Mesenchymal stem cell (in vitro differentiated cells and primary cell): ENCODE data around the gene MYO1E.

Source experiments
- DNase-seq: peaks from one replicate; pipeline ENCODE4 v3.0.0-alpha.2; 2013
- H2AFZ ChIP-seq: one replicate; pipeline ENCODE4 v1.6.1; 2013; ENCODE audit warnings: low read depth, mild to moderate bottlenecking, control low read depth, inconsistent platforms, low read length, moderate library complexity
- H2AK5ac ChIP-seq: 2 replicates; pipeline ENCODE4 v1.6.1; 2013; ENCODE audit warnings: low read length, moderate library complexity, mild to moderate bottlenecking, inconsistent platforms; ENCODE audit not compliant: severe bottlenecking
- H2BK120ac ChIP-seq: one replicate; pipeline ENCODE4 v1.6.1; 2013; ENCODE audit warnings: low read depth, mild to moderate bottlenecking, inconsistent platforms, low read length, moderate library complexity
- H2BK12ac ChIP-seq, 2 experiments: one replicate each; pipeline ENCODE4 v1.6.1; 2013; ENCODE audit warnings: inconsistent platforms in 2 of 2, low read length in 2 of 2, mild to moderate bottlenecking in 2 of 2, moderate library complexity in 2 of 2, control low read depth in 1 of 2
- H2BK15ac ChIP-seq: one replicate; pipeline ENCODE4 v1.6.1; 2013; ENCODE audit warnings: mild to moderate bottlenecking, low read depth, inconsistent platforms; ENCODE audit not compliant: poor library complexity, severe bottlenecking
- H2BK5ac ChIP-seq: 2 replicates; pipeline ENCODE4 v1.6.1; 2013; ENCODE audit warnings: low read depth, mild to moderate bottlenecking, low read length, control low read depth, inconsistent platforms; ENCODE audit not compliant: poor library complexity, severe bottlenecking
- H3K14ac ChIP-seq, 2 experiments: one replicate each; pipeline ENCODE4 v1.6.1; 2013; ENCODE audit warnings: inconsistent platforms in 2 of 2, low read length in 2 of 2, control low read depth in 1 of 2, mild to moderate bottlenecking in 1 of 2, moderate library complexity in 1 of 2
- H3K18ac ChIP-seq, 2 experiments: one replicate each; pipeline ENCODE4 v1.6.1; 2013; ENCODE audit warnings: inconsistent platforms in 2 of 2, low read length in 2 of 2, control low read depth in 1 of 2, low read depth in 1 of 2, mild to moderate bottlenecking in 1 of 2
- H3K23ac ChIP-seq, 2 experiments: one replicate each; pipeline ENCODE4 v1.6.1; 2013; ENCODE audit warnings: inconsistent platforms in 2 of 2, low read length in 2 of 2, mild to moderate bottlenecking in 2 of 2, moderate library complexity in 2 of 2, control low read depth in 1 of 2
- H3K27ac ChIP-seq: 2 replicates; pipeline ENCODE4 v1.5.1; 2013; ENCODE audit warnings: mild to moderate bottlenecking, moderate library complexity, low read length, control low read depth, inconsistent platforms; ENCODE audit not compliant: poor library complexity, severe bottlenecking
- H3K27me3 ChIP-seq, 2 experiments: 2 replicates each; pipeline versions ENCODE4 v1.6.1 to v1.7.0; 2013; ENCODE audit warnings: low read length in 2 of 2, mild to moderate bottlenecking in 2 of 2, moderate library complexity in 2 of 2, control low read depth in 1 of 2, inconsistent platforms in 1 of 2; ENCODE audit not compliant: control insufficient read depth in 1 of 2, insufficient read depth in 1 of 2
- H3K36me3 ChIP-seq, 2 experiments: 2 replicates each; pipeline versions ENCODE4 v1.6.1 to v1.7.0; 2013; ENCODE audit warnings: low read length in 2 of 2, control low read depth in 1 of 2, inconsistent platforms in 1 of 2, low read depth in 1 of 2, mild to moderate bottlenecking in 1 of 2; ENCODE audit not compliant: insufficient read depth in 2 of 2, control insufficient read depth in 1 of 2
- H3K4ac ChIP-seq, 2 experiments: one replicate each; pipeline ENCODE4 v1.6.1; 2013; ENCODE audit warnings: inconsistent platforms in 2 of 2, low read length in 2 of 2, mild to moderate bottlenecking in 2 of 2, moderate library complexity in 2 of 2, control low read depth in 1 of 2, low read depth in 1 of 2
- H3K4me1 ChIP-seq: 2 replicates; pipeline ENCODE4 v1.6.1; 2013; ENCODE audit warnings: low read depth, low read length, control low read depth; ENCODE audit not compliant: control insufficient read depth, insufficient read depth
- H3K4me2 ChIP-seq: 2 replicates; pipeline ENCODE4 v1.6.1; 2013; ENCODE audit warnings: low read length, mild to moderate bottlenecking, inconsistent platforms; ENCODE audit not compliant: poor library complexity, severe bottlenecking
- H3K4me3 ChIP-seq, 2 experiments: 2 replicates each; pipeline versions ENCODE4 v1.5.1 to v1.7.0; 2013; ENCODE audit warnings: low read length in 2 of 2, mild to moderate bottlenecking in 2 of 2, control low read depth in 1 of 2, low read depth in 1 of 2; ENCODE audit not compliant: insufficient read depth in 1 of 2
- H3K79me1 ChIP-seq: replicated peaks from 2 replicates; pipeline ENCODE4 v1.6.1; 2013; ENCODE audit warnings: mild to moderate bottlenecking, control low read depth, low read length, inconsistent platforms; ENCODE audit not compliant: poor library complexity, severe bottlenecking
- H3K9ac ChIP-seq: 2 replicates; pipeline ENCODE4 v1.7.0; 2013; ENCODE audit warnings: mild to moderate bottlenecking, low read length, moderate library complexity
- H3K9me3 ChIP-seq: 2 replicates; pipeline ENCODE4 v1.7.0; 2013; ENCODE audit warnings: mild to moderate bottlenecking, low read length; ENCODE audit not compliant: control insufficient read depth
- H4K8ac ChIP-seq: one replicate; pipeline ENCODE4 v1.6.1; 2013; ENCODE audit warnings: inconsistent platforms, mild to moderate bottlenecking, low read length, moderate library complexity
- H4K91ac ChIP-seq: one replicate; pipeline ENCODE4 v1.6.1; 2013; ENCODE audit warnings: mild to moderate bottlenecking, low read length, inconsistent platforms
- WGBS: methylation state at CpG from one replicate; pipeline ENCODE4 v1.1.7; 2013; ENCODE audit warnings: mixed read lengths; 5-methylcytosine and 5-hydroxymethylcytosine counted together

The MYO1E gene

GRCh38 chr15:59157840-59158700 lies 214.6 kb downstream of the MYO1E start:
- no peak overlapping the region for H3K4me3 ChIP-seq
- no peak overlapping the region for H2BK5ac ChIP-seq
- no peak overlapping the region for H2BK120ac ChIP-seq
- no peak overlapping the region for H2BK12ac ChIP-seq
- H3K36me3 ChIP-seq, result peaks cover 76 to 99% of the 10 kb centered on the region in 2 experiments
- no peak overlapping the region for H2BK15ac ChIP-seq
- no peak overlapping the region for H3K23ac ChIP-seq
- no peak overlapping the region for H3K14ac ChIP-seq
- no peaks in the 10 kb centered on the region for H3K9me3 ChIP-seq
- no peak overlapping the region for H3K4ac ChIP-seq
- no peak overlapping the region for H4K91ac ChIP-seq
- no peak overlapping the region for H3K18ac ChIP-seq
- peak overlapping the region; percentile 6 for H3K9ac ChIP-seq
- H3K27ac ChIP-seq, result no peak overlapping the region
- no peak overlapping the region for H3K4me2 ChIP-seq
- 95% methylated on average over 9 of the region's 9 CpGs for WGBS
- peaks cover 15% of the 10 kb centered on the region for H3K79me1 ChIP-seq
- no peaks in the 10 kb centered on the region for H3K27me3 ChIP-seq
- no peak overlapping the region for H2AK5ac ChIP-seq
- H2AFZ ChIP-seq, result no peak overlapping the region
- H3K4me1 ChIP-seq, result peaks cover 2% of the 10 kb centered on the region
- H4K8ac ChIP-seq, result no peak overlapping the region
- no peak for DNase-seq

GRCh38 chr15:59157396-59157795 lies 215.3 kb downstream of the MYO1E start:
- no peaks in the 10 kb centered on the region for H3K27me3 ChIP-seq
- H3K4ac ChIP-seq, result no peak overlapping the region
- H3K23ac ChIP-seq, result no peak overlapping the region
- peak overlapping the region; percentile 11 for H4K91ac ChIP-seq
- no peak overlapping the region for H2BK12ac ChIP-seq
- H3K4me3 ChIP-seq, result no peak overlapping the region
- no peak overlapping the region for H2AK5ac ChIP-seq
- H3K9me3 ChIP-seq, result no peaks in the 10 kb centered on the region
- WGBS, result 95% methylated on average over 3 of the region's 5 CpGs
- no peak overlapping the region for H3K4me2 ChIP-seq
- H2BK5ac ChIP-seq, result no peak overlapping the region
- peaks cover 2% of the 10 kb centered on the region for H3K4me1 ChIP-seq
- no peak overlapping the region for H3K14ac ChIP-seq
- peaks cover 15% of the 10 kb centered on the region for H3K79me1 ChIP-seq
- DNase-seq, result no peak
- no peak overlapping the region for H3K27ac ChIP-seq
- H2AFZ ChIP-seq, result no peak overlapping the region
- peak overlapping the region; percentile 6 for H3K9ac ChIP-seq
- H3K36me3 ChIP-seq, result peaks cover 78 to 99% of the 10 kb centered on the region in 2 experiments
- no peak overlapping the region for H2BK15ac ChIP-seq
- no peak overlapping the region for H2BK120ac ChIP-seq
- no peak overlapping the region for H3K18ac ChIP-seq
- H4K8ac ChIP-seq, result no peak overlapping the region

GRCh38 chr15:59155431-59155830 lies 217.2 kb downstream of the MYO1E start:
- no peak overlapping the region for H2AFZ ChIP-seq
- H2BK5ac ChIP-seq, result no peak overlapping the region
- H4K91ac ChIP-seq, result no peak overlapping the region
- H2BK120ac ChIP-seq, result no peak overlapping the region
- no peak overlapping the region for H2AK5ac ChIP-seq
- peaks cover 2% of the 10 kb centered on the region for H3K4me1 ChIP-seq
- H2BK12ac ChIP-seq, result no peak overlapping the region
- H3K27me3 ChIP-seq, result no peaks in the 10 kb centered on the region
- no peak overlapping the region for H3K27ac ChIP-seq
- peaks cover 11% of the 10 kb centered on the region for H3K79me1 ChIP-seq
- no peak overlapping the region for H3K4me2 ChIP-seq
- no peaks in the 10 kb centered on the region for H3K9me3 ChIP-seq
- H3K23ac ChIP-seq, result no peak overlapping the region
- H3K14ac ChIP-seq, result no peak overlapping the region
- H3K9ac ChIP-seq, result no peak overlapping the region
- H3K18ac ChIP-seq, result no peak overlapping the region
- H3K4ac ChIP-seq, result no peak overlapping the region
- WGBS, result 96% methylated on average over 4 of the region's 4 CpGs
- peaks cover 76 to 98% of the 10 kb centered on the region in 2 experiments for H3K36me3 ChIP-seq
- H2BK15ac ChIP-seq, result no peak overlapping the region
- no peak for DNase-seq
- no peak overlapping the region for H4K8ac ChIP-seq
- H3K4me3 ChIP-seq, result no peak overlapping the region

- no peak overlapping the region for H3K18ac ChIP-seq
- H3K4me1 ChIP-seq, result peaks cover 2% of the 10 kb centered on the region
- WGBS, result 96% methylated on average over 8 of the region's 8 CpGs
- H3K14ac ChIP-seq, result no peak overlapping the region
- H2BK12ac ChIP-seq, result no peak overlapping the region
- H2BK15ac ChIP-seq, result no peak overlapping the region
- no peak overlapping the region for H3K27ac ChIP-seq
- H3K4me2 ChIP-seq, result no peak overlapping the region
- H2AFZ ChIP-seq, result no peak overlapping the region
- H2BK120ac ChIP-seq, result no peak overlapping the region
- H3K79me1 ChIP-seq, result peaks cover 8% of the 10 kb centered on the region
- DNase-seq, result no peak
- no peaks in the 10 kb centered on the region for H3K9me3 ChIP-seq
- H3K9ac ChIP-seq, result no peak overlapping the region
- no peak overlapping the region for H2AK5ac ChIP-seq
- H2BK5ac ChIP-seq, result no peak overlapping the region
- H4K8ac ChIP-seq, result no peak overlapping the region
- peaks cover 72 to 98% of the 10 kb centered on the region in 2 experiments for H3K36me3 ChIP-seq
- no peak overlapping the region for H4K91ac ChIP-seq
- H3K23ac ChIP-seq, result no peak overlapping the region
- no peak overlapping the region for H3K4me3 ChIP-seq
- no peak overlapping the region for H3K4ac ChIP-seq
- no peaks in the 10 kb centered on the region for H3K27me3 ChIP-seq
Measured at GRCh38 chr15:59154243-59154642, 218.4 kb downstream of the MYO1E start.
